G401.6 (cell line): Measurements from ENCODE around the gene CLSTN3.

Experiments used
- FAIRE-seq: peaks from 2 replicates; lab custom pipeline; 2012; peaks lifted over from hg19 to GRCh38; lab: Jason Lieb, UNC

The CLSTN3 gene

GRCh38 chr12:7129872-7130691 is at the start of gene CLSTN3:
TSS of gene CLSTN3 (plus strand) at chr12:7130371. CDS start at chr12:7130649, 278 bp downstream.
- FAIRE-seq = no peak

GRCh38 chr12:7081037-7081436 is 49.1 kb upstream of the CLSTN3 start:
- no peak for FAIRE-seq

- no peak for FAIRE-seq
Measured at GRCh38 chr12:7083125-7083524, 47.0 kb upstream of the CLSTN3 start.

DNA sequence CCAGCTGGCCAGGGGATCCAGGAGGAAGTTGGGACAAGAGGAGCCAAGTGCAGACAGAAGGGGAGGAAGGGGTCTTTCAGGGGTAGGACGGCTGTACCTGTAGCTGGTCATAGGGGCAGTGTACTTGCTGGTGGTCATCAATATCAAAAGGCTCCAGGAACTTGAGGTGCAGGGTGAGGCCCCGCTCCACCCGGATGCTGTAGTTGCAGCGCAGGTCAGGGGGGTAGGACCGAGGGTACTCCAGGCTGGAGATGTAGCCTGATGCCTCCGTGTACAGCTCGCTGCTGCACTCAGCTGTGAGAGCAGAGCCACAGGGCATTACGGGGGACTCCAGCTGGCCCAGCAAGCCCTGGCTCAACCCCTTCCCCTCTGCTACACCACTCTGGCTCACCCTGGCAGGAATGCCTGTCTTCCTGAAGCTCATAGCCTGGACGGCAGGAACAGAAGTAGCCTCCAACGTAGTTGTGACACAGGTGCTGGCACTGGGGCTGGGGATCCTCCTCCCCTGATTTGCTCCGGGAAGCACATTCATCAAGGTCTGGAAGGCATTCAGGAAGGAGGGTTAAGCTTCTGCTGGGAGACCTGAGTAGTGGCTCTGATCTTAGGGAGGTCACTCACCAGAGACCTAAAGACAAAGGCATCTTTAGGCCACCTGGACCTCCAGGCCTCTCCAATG is 40.8 kb upstream of the CLSTN3 start:
- FAIRE-seq = no peak

DNA sequence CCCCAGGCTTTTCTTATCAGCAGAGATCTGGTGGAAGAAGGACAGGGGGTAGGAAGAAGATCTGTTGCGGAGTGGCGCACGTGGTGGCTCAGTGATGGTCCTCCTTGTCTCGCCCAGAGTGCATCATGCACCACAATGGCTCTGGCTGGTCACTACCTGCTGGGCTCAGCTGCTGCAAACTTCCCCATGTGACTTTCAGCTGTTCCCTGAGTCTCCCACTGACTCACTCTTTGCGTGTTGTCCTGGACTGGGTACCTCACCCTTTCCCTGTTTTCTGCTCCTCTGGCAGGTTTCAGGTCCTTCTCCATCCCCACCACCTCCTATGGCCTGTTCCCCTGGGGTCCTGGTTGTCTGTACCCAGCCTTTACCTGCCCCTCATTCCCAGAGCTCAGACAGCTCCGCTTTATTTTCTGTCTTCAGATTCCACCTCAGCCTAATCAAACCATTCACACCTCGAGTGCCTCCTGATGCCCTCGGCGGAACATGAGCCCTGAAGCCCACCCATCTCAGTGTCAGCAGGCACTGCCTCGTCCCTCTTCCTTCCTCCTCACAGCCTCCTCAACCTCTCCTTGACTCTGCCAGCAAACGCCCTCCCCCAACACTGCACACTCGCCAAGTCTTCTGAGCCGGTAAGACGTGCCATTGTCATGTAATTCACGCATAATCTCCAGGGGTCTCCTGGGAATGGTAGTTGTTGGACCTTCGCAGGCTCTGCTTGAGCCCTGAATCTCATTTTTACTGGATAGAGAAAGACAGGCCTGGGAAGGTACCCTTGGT is 39.8 kb upstream of the CLSTN3 start:
- FAIRE-seq = no peak

GRCh38 chr12:7091171-7091570 is 39.0 kb upstream of the CLSTN3 start:
- no peak for FAIRE-seq

DNA sequence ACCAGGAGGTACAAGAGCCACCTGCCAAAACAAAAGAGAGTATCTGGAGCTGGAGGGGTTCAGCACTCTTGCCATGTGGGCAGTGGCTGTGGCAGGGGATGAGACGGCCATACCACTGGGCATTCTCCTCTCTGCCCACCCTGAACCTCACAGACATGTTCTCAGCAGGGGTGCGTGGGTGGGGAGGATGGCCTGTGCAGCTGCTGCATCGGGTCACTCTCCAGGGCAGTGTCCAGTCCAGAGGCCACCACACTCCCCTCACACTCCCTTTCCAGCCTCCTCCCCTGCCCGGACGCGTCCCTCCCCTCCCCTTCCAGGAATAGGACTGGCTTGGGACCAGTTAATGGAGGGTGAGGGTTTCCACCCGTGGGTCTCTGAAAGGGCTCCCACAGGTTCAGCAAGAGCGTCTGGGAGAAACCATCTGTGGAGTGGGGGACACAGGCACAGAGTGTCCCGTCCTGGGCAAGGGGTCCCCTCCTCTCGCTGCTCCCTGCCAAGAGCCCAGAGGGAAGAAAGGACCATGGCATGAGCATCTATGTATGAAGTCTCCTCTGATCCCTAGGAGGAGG is 38.4 kb upstream of the CLSTN3 start:
- FAIRE-seq = no peak

GRCh38 chr12:7092229-7092985 is 37.8 kb upstream of the CLSTN3 start, which contains the start of gene C1R:
TSS of gene C1R (minus strand) at chr12:7092445. CDS start at chr12:7092388, 57 bp downstream.
- FAIRE-seq = peak; percentile 85

DNA sequence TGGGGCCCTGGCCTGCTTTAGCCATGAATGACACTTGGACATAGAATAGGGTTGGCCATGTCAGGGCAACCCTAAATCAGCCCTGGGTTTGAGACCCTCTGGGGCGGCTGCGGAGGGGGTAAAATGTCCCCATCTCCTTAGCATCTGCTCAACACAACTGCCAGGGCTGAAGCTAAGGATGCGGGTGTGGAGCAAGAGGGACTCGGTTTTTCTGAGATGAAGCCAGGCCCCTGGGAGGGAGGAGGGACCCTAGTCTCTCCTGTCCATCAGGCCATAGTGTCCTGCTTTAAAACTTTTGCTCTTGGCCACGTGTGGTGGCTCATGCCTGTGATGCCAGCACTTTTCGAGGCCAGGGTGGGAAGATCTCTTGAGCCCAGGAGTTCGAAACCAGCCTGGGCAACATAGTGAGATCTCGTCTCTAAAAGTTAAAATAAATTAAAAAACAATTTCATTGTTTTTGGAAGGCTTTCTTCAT is 37.1 kb upstream of the CLSTN3 start:
- no peak for FAIRE-seq

DNA sequence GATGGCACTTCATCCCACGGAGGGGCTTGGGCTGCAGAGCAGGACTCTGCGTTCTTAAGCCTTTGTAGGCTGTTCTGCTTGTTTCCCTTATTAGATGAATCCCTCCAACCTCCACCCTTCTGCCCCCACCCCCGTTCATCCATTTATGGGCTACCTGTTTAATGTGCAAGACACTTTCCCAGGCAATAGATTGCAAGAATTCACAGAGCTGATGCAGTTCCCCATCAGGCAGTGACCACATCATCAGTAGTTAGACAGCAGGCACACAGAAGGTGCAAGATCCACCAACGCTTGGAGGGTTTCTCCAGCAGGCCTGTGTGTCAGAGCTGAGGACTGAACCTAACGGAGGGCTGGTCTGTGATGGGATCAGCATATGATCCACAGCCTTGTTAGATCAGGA is 36.7 kb upstream of the CLSTN3 start:
- no peak for FAIRE-seq

DNA sequence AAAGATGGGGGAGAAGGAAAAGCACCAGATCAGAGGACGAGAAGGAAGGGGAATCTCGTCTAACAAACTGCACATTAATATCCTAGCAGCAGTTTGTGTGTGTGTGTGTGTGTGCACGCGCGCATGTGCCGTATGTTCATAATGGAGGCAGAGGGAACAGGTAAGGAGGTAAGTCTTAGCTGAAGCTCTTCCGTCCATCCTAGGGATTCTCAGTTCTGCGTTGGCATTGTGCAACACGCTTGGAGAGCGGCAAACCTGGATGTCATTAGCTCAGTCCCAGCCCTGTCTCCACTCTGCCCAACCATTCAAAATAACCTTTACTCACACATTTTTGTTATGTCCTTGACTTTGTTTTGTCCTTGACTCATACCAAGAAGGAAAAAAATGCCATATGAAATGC is 36.3 kb upstream of the CLSTN3 start:
- FAIRE-seq = no peak

- no peak for FAIRE-seq
Measured at GRCh38 chr12:7096006-7096932, 33.9 kb upstream of the CLSTN3 start.

GRCh38 chr12:7096979-7097378 is 33.2 kb upstream of the CLSTN3 start:
- FAIRE-seq = no peak

GRCh38 chr12:7099290-7099996 is 30.7 kb upstream of the CLSTN3 start:
- no peak for FAIRE-seq

DNA sequence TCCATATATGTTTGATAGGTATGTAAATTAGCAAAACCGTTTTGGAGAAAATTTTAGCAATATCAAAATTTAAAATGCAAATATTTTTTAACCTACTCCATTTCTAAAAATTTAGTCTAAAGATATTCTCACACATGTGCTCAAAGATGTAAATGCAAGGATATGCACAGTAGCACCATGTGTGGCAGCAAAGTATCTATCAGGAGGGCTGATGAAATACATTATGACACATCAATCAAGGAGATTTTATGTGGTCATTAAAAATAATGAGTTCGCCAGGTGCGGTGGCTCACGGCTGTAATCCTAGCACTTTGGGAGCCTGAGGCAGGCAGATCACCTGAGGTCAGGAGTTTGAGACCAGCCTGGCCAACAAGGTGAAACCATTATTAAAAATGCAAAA is 29.9 kb upstream of the CLSTN3 start:
- FAIRE-seq = no peak

DNA sequence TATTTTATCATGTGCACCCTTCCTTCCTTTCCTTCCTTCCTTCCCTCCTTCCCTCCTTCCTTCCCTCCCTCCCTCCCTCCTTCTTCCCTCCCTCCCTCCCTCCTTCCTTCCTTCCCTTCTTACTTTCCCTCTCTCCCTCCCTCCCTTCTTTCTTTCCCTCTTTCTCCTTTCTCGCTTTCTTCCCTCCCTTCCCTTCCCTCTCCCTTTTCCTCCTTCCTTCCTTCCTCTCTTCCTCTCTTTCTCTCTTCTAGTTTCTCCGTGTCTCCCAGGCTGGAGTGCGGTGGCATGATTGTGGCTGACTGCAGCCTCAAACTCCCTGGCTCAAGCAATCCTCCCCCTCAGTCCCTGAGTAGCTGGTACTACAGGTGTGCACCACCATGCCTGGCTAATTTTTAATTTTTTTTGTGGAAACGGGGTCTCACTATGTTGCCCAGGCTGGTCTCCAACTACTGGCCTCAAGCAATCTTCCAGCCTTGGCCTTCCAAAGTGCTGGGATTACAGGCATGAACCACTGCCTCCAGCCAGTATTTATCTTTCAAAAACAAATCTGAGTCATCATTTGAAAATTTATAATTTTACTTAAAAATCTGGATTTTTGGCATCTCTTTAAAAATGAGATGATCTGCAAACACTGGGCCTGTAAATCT is 29.0 kb upstream of the CLSTN3 start:
- FAIRE-seq = no peak

- no peak for FAIRE-seq
Measured at GRCh38 chr12:7101694-7102131, 28.5 kb upstream of the CLSTN3 start.

DNA sequence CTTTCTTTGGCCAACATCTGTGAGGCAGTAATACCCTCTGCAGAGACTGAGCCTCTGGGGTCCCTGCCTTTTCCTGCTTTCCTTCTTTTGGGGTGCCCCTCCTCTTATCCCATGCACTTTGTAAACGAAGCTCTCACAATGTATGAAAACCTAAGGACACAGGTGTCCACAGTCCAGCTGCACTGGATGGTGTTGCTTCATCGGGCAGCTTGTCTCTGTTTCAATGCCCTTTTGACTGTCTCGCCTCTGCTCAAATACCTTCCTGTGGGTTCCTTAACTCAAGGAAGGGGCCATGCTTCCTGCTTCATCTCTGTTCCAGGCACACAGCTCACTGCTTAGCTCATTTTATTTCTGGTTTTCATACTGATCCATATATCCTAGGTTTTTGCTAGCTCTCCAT is 27.6 kb upstream of the CLSTN3 start:
- FAIRE-seq = no peak
